Esophagus muscularis mucosa (tissue), 4 donors: ENCODE measurements around the gene DEPDC5. TPM values are rescaled to one million over a fixed set of nuclear protein-coding genes. Genes with fewer than 3 reads are reported as not detected.

Experiments
- DNase-seq: peaks from one replicate; pipeline ENCODE4 v3.0.0-alpha.2; 2017; ENCODE audit errors: extremely low spot score
- H3K27ac ChIP-seq, 4 donors: fragments of 200-600 bp; sonication (generic); replicated peaks in 1 of 4; 1 replicate in 3 of 4; 2 replicates in 1 of 4; pipeline ENCODE4 v1.5.1; 2016 to 2019; ENCODE audit warnings: mild to moderate bottlenecking in 1 of 4
- H3K27me3 ChIP-seq, 4 donors: fragments of 200-600 bp; sonication (generic); one replicate each; pipeline versions ENCODE4 v1.5.1 to v1.6.0; 2016 to 2019
- H3K36me3 ChIP-seq, 4 donors: fragments of 200-600 bp; sonication (generic); one replicate each; pipeline ENCODE4 v1.5.1; 2016 to 2019
- H3K4me1 ChIP-seq, 4 donors: fragments of 200-600 bp; sonication (generic); one replicate each; pipeline ENCODE4 v1.5.1; 2016 to 2019
- H3K4me3 ChIP-seq, 4 donors: fragments of 200-600 bp; sonication (generic); 1 replicate in 2 of 4; 2 replicates in 2 of 4; pipeline ENCODE4 v1.5.1; 2016 to 2019; ENCODE audit warnings: mild to moderate bottlenecking in 4 of 4, moderate library complexity in 1 of 4
- H3K9me3 ChIP-seq, 4 donors: fragments of 200-600 bp; sonication (generic); 1 replicate in 3 of 4; 2 replicates in 1 of 4; pipeline ENCODE4 v1.5.1; 2016 to 2019
- EP300 ChIP-seq: sonication (generic); formaldehyde crosslinking; IDR thresholded peaks from one replicate; pipeline ENCODE4 v1.6.1; 2017; ENCODE audit warnings: antibody characterized with exemption
- POLR2A ChIP-seq: fragments of 450-650 bp; IDR thresholded peaks from one replicate; pipeline ENCODE4 v1.6.1; 2017; ENCODE audit warnings: antibody characterized with exemption, moderate library complexity, mild to moderate bottlenecking, low read depth
- POLR2AphosphoS5 ChIP-seq, 2 donors: sonication (generic); formaldehyde crosslinking; IDR thresholded peaks; one replicate each; pipeline ENCODE4 v1.6.1; 2017; ENCODE audit warnings: antibody characterized with exemption in 2 of 2
- whole genome bisulfite sequencing: methylation state at CpG from one replicate; pipeline ENCODE4 v1.1.5; 2018; 5-methylcytosine and 5-hydroxymethylcytosine counted together
- intact Hi-C: fragments of 100-400 bp; cut with DNase I; formaldehyde crosslinking; loops from one replicate; pipeline ENCODE4 v1.15.1; 2023
- total RNA-seq, 4 donors: library from RNA; depleted of rRNA; stranded (reverse); fragments of >200 nt; gene quantifications; one replicate each; pipeline versions ENCODE4 v1.1.0 to v1.2.1, GENCODE V29; 2016
- TF ChIP-seq, protein P1 (sequence below), 3 experiments: fragments of 200-600 bp in 2 of 3; fragments of 450-650 bp in 1 of 3; sonication (generic) in 2 of 3; IDR thresholded peaks; one replicate each; pipeline ENCODE4 v1.5.1; 2017 to 2019; ENCODE audit warnings: antibody characterized with exemption in 3 of 3, mild to moderate bottlenecking in 2 of 3, moderate library complexity in 1 of 3

Gene DEPDC5
- total RNA-seq, 4 donors from 2014 or later = 7.3 to 15.8 (median 12.6) TPM

DNA sequence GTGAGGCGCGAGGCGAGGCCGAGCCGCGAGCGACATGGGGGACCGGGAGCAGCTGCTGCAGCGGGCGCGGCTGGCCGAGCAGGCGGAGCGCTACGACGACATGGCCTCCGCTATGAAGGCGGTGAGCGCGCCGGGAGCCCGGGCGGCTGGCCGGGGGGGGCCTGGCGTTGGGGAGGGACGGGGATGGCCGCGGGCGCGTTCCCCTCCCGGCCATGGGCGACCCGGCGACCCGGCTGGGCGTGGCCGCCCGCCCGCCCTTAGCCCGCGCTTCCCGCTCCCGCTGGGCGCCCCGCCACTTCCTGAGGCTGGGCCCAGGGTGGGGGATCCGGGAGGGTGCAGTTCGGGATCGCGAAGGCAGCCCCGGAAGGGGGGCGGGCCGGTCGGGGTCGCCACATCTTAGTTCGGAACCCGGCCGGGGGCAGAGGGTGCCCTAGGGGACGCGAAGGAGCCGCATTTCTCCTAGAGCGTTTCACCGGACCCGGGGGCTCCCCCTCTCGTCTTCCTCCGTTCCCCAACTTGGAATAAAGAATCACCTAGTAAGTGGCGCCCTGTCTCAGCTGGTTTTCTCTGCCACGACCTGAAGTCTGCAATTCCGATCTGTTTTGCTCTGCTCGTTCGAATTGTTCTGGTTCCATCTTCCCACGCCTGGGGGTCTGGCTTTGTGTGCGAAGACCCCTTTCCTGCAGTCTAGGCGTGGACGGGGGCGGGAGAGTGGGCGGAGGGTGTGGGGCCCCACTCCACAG, 191.1 kb downstream of the DEPDC5 start:
- peak overlapping the region; percentile 97 to 99 (median 99) for H3K27ac ChIP-seq
- TF ChIP-seq POLR2A = no peak
- TF ChIP-seq POLR2AphosphoS5 (IDR thresholded peaks at IDR 0.05) = no peak
- TF ChIP-seq EP300 = no peak
- TF ChIP-seq, protein P1, sequence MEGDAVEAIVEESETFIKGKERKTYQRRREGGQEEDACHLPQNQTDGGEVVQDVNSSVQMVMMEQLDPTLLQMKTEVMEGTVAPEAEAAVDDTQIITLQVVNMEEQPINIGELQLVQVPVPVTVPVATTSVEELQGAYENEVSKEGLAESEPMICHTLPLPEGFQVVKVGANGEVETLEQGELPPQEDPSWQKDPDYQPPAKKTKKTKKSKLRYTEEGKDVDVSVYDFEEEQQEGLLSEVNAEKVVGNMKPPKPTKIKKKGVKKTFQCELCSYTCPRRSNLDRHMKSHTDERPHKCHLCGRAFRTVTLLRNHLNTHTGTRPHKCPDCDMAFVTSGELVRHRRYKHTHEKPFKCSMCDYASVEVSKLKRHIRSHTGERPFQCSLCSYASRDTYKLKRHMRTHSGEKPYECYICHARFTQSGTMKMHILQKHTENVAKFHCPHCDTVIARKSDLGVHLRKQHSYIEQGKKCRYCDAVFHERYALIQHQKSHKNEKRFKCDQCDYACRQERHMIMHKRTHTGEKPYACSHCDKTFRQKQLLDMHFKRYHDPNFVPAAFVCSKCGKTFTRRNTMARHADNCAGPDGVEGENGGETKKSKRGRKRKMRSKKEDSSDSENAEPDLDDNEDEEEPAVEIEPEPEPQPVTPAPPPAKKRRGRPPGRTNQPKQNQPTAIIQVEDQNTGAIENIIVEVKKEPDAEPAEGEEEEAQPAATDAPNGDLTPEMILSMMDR (IDR thresholded peaks at IDR 0.05) = no peak
- H3K4me3 ChIP-seq = peak overlapping the region; percentile 81 to 99 (median 92)
- no peaks in the 10 kb centered on the region for H3K9me3 ChIP-seq
- intact Hi-C loops = loop anchor here (10.0 kb wide), 2 partner anchors 190 to 280 kb away; partner anchors contain the start of genes DEPDC5, PISD and PRR14L
- WGBS = 0% methylated on average over 4 of the region's 76 CpGs
- H3K4me1 ChIP-seq = peaks cover 23 to 49% (median 44%) of the 10 kb centered on the region in 4 donors
- no peak for DNase-seq
- H3K27me3 ChIP-seq = no peaks in the 10 kb centered on the region
- peaks cover 0 to 25% (median 12%) of the 10 kb centered on the region in 4 donors for H3K36me3 ChIP-seq

DNA sequence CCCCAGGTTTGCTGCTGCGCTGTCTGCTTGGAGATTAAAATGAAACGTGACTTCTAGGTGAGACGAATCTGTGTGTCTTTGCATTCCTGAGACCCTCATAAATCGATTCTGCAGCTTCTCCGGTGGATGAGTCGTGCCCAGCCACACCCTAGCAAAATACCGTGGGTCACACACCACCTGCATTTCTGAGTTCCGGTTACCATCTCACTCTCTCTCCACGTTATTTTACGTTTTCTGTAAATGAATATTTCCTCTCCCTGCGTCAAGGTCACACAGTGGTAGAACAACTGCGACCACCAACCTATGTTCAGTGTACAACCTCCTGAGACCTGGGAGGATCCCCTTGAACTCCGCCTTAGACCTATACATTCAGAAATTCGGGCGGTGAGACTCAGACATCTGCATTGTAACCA, 191.6 kb downstream of the DEPDC5 start:
- H3K36me3 ChIP-seq = peaks cover 0 to 28% (median 14%) of the 10 kb centered on the region in 4 donors
- peak overlapping the region; percentile 81 to 99 (median 92) for H3K4me3 ChIP-seq
- TF ChIP-seq, protein P1 (IDR thresholded peaks at IDR 0.05) = no peak
- TF ChIP-seq EP300 (no peak), POLR2A (no peak), POLR2AphosphoS5 (IDR thresholded peaks at IDR 0.05) (no peak)
- peaks cover 27 to 55% (median 49%) of the 10 kb centered on the region in 4 donors for H3K4me1 ChIP-seq
- H3K27me3 ChIP-seq = no peaks in the 10 kb centered on the region
- no peaks in the 10 kb centered on the region for H3K9me3 ChIP-seq
- H3K27ac ChIP-seq = peak overlapping the region; percentile 97 to 99 (median 99)
- intact Hi-C loops = loop anchor here (10.0 kb wide), 2 partner anchors 191 to 281 kb away; partner anchors contain the start of genes DEPDC5, PISD and PRR14L
- 2% methylated on average over 15 of the region's 15 CpGs for whole genome bisulfite sequencing
- DNase-seq = no peak

DNA sequence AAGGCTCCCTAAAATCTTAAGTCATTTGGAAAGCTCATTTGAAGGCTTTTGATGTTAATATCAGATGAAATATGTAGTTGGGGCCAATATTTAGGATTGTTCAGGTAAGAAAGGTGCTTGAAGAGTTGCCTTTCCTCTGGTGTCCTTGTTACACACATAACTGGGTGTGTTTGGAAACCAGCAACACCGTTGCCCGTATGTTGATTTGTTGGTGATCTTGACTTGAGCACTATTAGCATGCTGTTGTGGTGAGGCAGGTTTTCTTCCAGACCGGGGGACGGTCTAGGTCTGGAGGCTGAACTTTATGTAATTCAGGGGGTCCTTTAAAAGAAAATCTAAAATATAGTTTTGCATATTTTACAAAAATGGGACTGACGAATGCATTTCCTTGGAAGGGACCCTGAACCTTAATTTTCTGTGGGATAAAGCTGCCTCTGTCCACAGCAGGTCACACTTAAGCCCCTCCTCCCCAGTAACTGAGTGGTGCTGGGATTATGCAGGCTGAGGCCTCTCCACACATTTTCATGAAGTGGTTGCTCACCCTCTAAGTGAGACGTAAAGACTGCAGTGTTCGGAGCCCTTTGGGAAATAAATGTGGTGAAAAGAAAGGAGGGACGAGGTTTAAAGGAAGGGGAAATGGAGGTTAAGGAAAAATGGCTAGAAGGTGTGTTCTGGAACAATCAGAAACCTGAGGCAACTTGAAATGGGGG, 192.3 kb downstream of the DEPDC5 start:
- no peak for DNase-seq
- 23% methylated on average over 8 of the region's 8 CpGs for WGBS
- intact Hi-C loops = loop anchor here (10.0 kb wide), 2 partner anchors 191 to 281 kb away; partner anchors contain the start of genes DEPDC5, PISD and PRR14L
- peak overlapping the region; percentile 81 to 99 (median 92) for H3K4me3 ChIP-seq
- no peaks in the 10 kb centered on the region for H3K9me3 ChIP-seq
- TF ChIP-seq POLR2A (no peak), POLR2AphosphoS5 (IDR thresholded peaks at IDR 0.05) (no peak)
- peak overlapping the region; percentile 97 to 99 (median 99) for H3K27ac ChIP-seq
- no peaks in the 10 kb centered on the region for H3K27me3 ChIP-seq
- H3K36me3 ChIP-seq = peaks cover 0 to 33% (median 17%) of the 10 kb centered on the region in 4 donors
- peaks cover 34 to 61% (median 56%) of the 10 kb centered on the region in 4 donors for H3K4me1 ChIP-seq

DNA sequence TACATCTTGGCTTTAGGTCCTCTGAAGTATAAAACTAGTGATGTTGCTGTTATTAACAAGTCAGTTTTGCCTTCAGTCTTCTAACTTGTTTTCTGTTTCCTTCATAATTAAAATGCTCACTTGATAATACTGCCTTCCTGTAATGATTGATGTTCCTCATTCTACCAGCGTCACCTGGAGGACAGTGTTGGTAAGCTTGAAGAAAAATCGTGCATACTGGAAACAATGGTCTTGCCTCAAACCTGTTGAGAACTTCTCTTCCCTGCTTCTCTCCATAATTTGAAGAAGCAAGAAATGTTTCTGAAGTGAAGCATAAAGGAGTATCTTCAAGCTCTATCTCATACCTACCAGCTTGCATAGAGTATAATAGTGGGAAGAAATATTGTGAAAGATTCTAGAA, 193.5 kb downstream of the DEPDC5 start:
- peaks cover 46 to 73% (median 68%) of the 10 kb centered on the region in 4 donors for H3K4me1 ChIP-seq
- peak overlapping the region; percentile 97 to 99 (median 99) for H3K27ac ChIP-seq
- H3K4me3 ChIP-seq = peak overlapping the region in 3 of 4 donors; percentile 7 to 99 (median 81)
- WGBS = 12% methylated on average over 2 of the region's 2 CpGs
- peaks cover 0 to 34% (median 17%) of the 10 kb centered on the region in 4 donors for H3K36me3 ChIP-seq
- intact Hi-C loops = loop anchor here (10.0 kb wide), 2 partner anchors 192 to 282 kb away; partner anchors contain the start of genes DEPDC5, PISD and PRR14L
- TF ChIP-seq, protein P1 (IDR thresholded peaks at IDR 0.05) = peak; percentile 26 to 50 (median 47)
- no peak for TF ChIP-seq POLR2A
- H3K9me3 ChIP-seq = no peaks in the 10 kb centered on the region
- DNase-seq = no peak
- H3K27me3 ChIP-seq = no peaks in the 10 kb centered on the region

DNA sequence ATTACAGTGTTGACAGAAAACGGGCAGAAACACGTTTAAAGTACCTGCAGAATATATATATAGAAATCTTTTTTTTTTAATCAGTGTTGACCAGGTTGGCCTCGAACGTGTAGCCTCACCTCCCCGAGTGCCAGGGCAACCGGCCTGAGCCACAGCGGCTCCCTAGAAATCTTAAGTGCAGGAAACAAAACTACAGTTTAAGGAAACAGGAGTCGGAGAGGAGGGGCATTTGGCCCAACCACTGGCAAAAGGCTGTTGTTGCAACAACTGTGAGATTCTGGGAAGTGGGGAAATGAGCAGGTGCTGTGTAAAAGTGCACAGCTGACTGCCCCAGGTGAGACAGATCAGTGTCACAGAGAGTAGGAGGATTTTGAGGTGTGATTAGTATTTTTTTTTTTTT, 194.2 kb downstream of the DEPDC5 start:
- Histone ChIP-seq H3K36me3 (peaks cover 0 to 34% (median 17%) of the 10 kb centered on the region in 4 donors), H3K27ac (peak overlapping the region; percentile 97 to 99 (median 99)), H3K27me3 (no peaks in the 10 kb centered on the region), H3K4me1 (peaks cover 53 to 80% (median 75%) of the 10 kb centered on the region in 4 donors), H3K9me3 (no peaks in the 10 kb centered on the region), H3K4me3 (no peak overlapping the region)
- DNase-seq = no peak
- 67% methylated on average over 8 of the region's 8 CpGs for WGBS
- intact Hi-C loops = loop anchor here (10.0 kb wide), 2 partner anchors 193 to 283 kb away; partner anchors contain the start of genes DEPDC5, PISD and PRR14L
- TF ChIP-seq POLR2A (no peak), POLR2AphosphoS5 (IDR thresholded peaks at IDR 0.05) (peak in 1 of 2 donors; percentile 25)
- TF ChIP-seq, protein P1 (IDR thresholded peaks at IDR 0.05) = no peak
